Measurements from ENCODE around the gene ZNF385C. TPM values are rescaled to one million over a fixed set of nuclear protein-coding genes. Genes with fewer than 3 reads are reported as not detected.
"Not testable (repeated sequence)": the region's sequence is repeated elsewhere in the genome, so short reads cannot be mapped to it uniquely, and the experiment has no call there.

Gene ZNF385C
- total RNA-seq: not detected

GRCh38 chr17:42097691-42098631 lies at the start of gene ZNF385C:
TSS of gene ZNF385C (minus strand) at chr17:42098473. CDS start at chr17:42063056, 35,417 bp downstream.
- no peak within 1 kb of the TSS for H3K27ac ChIP-seq
- no peaks in the 10 kb centered on the region for H3K9me3 ChIP-seq
- 39% methylated on average over 7 of the region's 52 CpGs; no CpG with 5 or more reads in 1 of the 2 donors for WGBS, 2 donors (ENCODE audit: low coverage in 1 of 2)
- H3K27me3 ChIP-seq: peaks cover 51% of the 10 kb centered on the region
- H3K4me3 ChIP-seq: peak within 1 kb of the TSS in 1 of 2 donors; percentile 29
- ATAC-seq: no peak
- TF ChIP-seq CTCF (IDR thresholded peaks at IDR 0.05) (no peak), POLR2A (IDR thresholded peaks at IDR 0.05) (no peak), POLR2AphosphoS5 (IDR thresholded peaks at IDR 0.05) (no peak), EP300 (IDR thresholded peaks at IDR 0.05) (no peak)
- H3K36me3 ChIP-seq: peaks cover 0 to under 1% of the 10 kb centered on the region in 2 donors
- peaks cover 0 to 17% (median 4%) of the 10 kb centered on the region in 3 donors for H3K4me1 ChIP-seq

GRCh38 chr17:42146911-42147607 lies 48.8 kb upstream of the ZNF385C start:
- no peak for TF ChIP-seq EP300 (IDR thresholded peaks at IDR 0.05)
- no peak for TF ChIP-seq POLR2AphosphoS5 (IDR thresholded peaks at IDR 0.05)
- TF ChIP-seq POLR2A (IDR thresholded peaks at IDR 0.05): no peak
- TF ChIP-seq CTCF (IDR thresholded peaks at IDR 0.05): no peak
- no peak for ATAC-seq
- Histone ChIP-seq H3K27ac (no peak overlapping the region), H3K36me3 (peaks cover 0 to 74% of the 10 kb centered on the region in 2 donors), H3K27me3 (no peaks in the 10 kb centered on the region), H3K9me3 (no peaks in the 10 kb centered on the region), H3K4me3 (no peak overlapping the region), H3K4me1 (peaks cover 0 to 49% (median 23%) of the 10 kb centered on the region in 3 donors)
- WGBS, 2 donors (ENCODE audit: low coverage in 1 of 2): 76 to 89% methylated on average over 3 to 10 of the region's 13 CpGs

- 58 to 80% methylated on average over 2 of the region's 4 CpGs for WGBS, 2 donors (ENCODE audit: low coverage in 1 of 2)
- ATAC-seq, H3K27ac ChIP-seq, H3K4me3 ChIP-seq, H3K9me3 ChIP-seq, H3K27me3 ChIP-seq: not testable (repeated sequence)
- Histone ChIP-seq H3K4me1 (peaks cover 0 to 52% (median 25%) of the 10 kb centered on the region in 3 donors), H3K36me3 (peaks cover 0 to 52% of the 10 kb centered on the region in 2 donors)
Observed at GRCh38 chr17:42143138-42143537, 44.9 kb upstream of the ZNF385C start.

GRCh38 chr17:42142371-42142896 lies 44.2 kb upstream of the ZNF385C start:
- Histone ChIP-seq H3K9me3 (no peaks in the 10 kb centered on the region), H3K27me3 (no peaks in the 10 kb centered on the region), H3K4me3 (no peak overlapping the region), H3K27ac (no peak overlapping the region), H3K36me3 (peaks cover 0 to 45% of the 10 kb centered on the region in 2 donors), H3K4me1 (peaks cover 0 to 60% (median 27%) of the 10 kb centered on the region in 3 donors)
- no peak for TF ChIP-seq POLR2A (IDR thresholded peaks at IDR 0.05)
- no peak for TF ChIP-seq CTCF (IDR thresholded peaks at IDR 0.05)
- no peak for TF ChIP-seq POLR2AphosphoS5 (IDR thresholded peaks at IDR 0.05)
- no peak for TF ChIP-seq EP300 (IDR thresholded peaks at IDR 0.05)
- no peak for ATAC-seq
- 53 to 55% methylated on average over 6 to 7 of the region's 7 CpGs for WGBS, 2 donors (ENCODE audit: low coverage in 1 of 2)

GRCh38 chr17:42141382-42141781 lies 43.1 kb upstream of the ZNF385C start:
- H3K4me3 ChIP-seq: no peak overlapping the region
- H3K27me3 ChIP-seq: no peaks in the 10 kb centered on the region
- no peak for TF ChIP-seq POLR2AphosphoS5 (IDR thresholded peaks at IDR 0.05)
- TF ChIP-seq EP300 (IDR thresholded peaks at IDR 0.05): no peak
- TF ChIP-seq CTCF (IDR thresholded peaks at IDR 0.05): no peak
- no peak for TF ChIP-seq POLR2A (IDR thresholded peaks at IDR 0.05)
- 70 to 82% methylated on average over 2 to 8 of the region's 8 CpGs for WGBS, 2 donors (ENCODE audit: low coverage in 1 of 2)
- peaks cover 0 to 41% of the 10 kb centered on the region in 2 donors for H3K36me3 ChIP-seq
- H3K27ac ChIP-seq: no peak overlapping the region
- peaks cover 0 to 68% (median 27%) of the 10 kb centered on the region in 3 donors for H3K4me1 ChIP-seq
- peak; percentile 36 for ATAC-seq
- no peaks in the 10 kb centered on the region for H3K9me3 ChIP-seq

GRCh38 chr17:42140690-42141089 lies 42.4 kb upstream of the ZNF385C start:
- not testable (repeated sequence) for ATAC-seq, H3K27ac ChIP-seq, H3K27me3 ChIP-seq, H3K4me3 ChIP-seq, H3K9me3 ChIP-seq
- WGBS, 2 donors (ENCODE audit: low coverage in 1 of 2): 97 to 100% methylated on average over 3 to 7 of the region's 7 CpGs
- Histone ChIP-seq H3K4me1 (peaks cover 0 to 75% (median 27%) of the 10 kb centered on the region in 3 donors), H3K36me3 (peaks cover 0 to 43% of the 10 kb centered on the region in 2 donors)
